Astrocyte of the cerebellum (primary cell): ENCODE results near the gene CHORDC1.

ENCODE experiments used
- DNase-seq: peaks from one replicate; pipeline ENCODE4 v3.0.0-alpha.2; 2011; ENCODE audit warnings: low read depth
- H3K4me3 ChIP-seq: 2 replicates; pipeline ENCODE4 v1.5.1; 2011; ENCODE audit warnings: mild to moderate bottlenecking, low read depth, low read length, moderate library complexity
- CTCF ChIP-seq: IDR thresholded peaks from 2 replicates; pipeline ENCODE4 v1.5.1; 2012; ENCODE audit warnings: low read length, low read depth, moderate library complexity, mild to moderate bottlenecking; ENCODE audit errors: missing control alignments
- in situ Hi-C: cut with HindIII; loops from 2 replicates; pipeline ENCODE4 v1.10.0; 2017; ENCODE audit warnings: low sequenced_read_pairs

CHORDC1 gene

DNA sequence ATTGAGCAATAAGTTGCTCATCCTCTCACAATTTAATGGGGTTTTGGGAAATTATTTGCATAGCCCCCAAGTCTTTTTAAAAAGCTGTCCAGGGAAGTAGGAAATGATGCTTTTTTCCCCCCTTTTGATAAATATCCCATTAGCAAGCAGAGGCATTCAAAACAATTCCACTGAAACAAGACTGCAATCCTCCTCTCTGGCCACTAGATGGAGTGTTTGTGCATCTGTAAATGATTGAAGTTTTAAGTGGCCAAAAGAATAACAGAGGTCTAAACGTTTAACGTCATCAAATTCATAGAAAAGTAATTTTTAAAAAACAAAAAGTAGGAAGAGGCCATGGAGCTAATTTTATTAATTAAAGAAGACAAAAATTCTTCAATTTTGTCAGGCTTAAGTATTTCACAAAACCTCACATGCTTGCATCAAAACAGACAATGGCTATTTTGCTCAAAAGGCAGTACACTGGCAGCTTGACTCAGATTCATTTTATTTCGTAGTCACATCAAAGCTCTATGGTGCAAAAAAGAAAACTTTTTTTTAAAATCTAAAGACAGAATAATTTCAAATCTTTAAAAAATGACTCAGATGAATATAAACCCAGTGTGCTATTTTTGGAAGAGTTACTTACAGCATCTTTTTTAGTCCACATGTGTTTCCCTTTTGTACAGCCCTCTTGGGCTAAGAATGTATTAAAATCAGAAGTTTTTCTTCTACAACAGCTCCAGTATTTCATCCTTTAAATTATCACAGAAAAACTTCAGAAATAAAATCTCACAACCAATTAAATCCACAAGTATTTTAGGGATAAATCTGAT is 17.8 kb downstream of the CHORDC1 start:
- in situ Hi-C loops: no loop called here
- TF ChIP-seq CTCF: peak; percentile 89
- DNase-seq: peak; percentile 51

GRCh38 chr11:90204407-90204806 is 18.4 kb downstream of the CHORDC1 start:
- in situ Hi-C loops: no loop called here
- H3K4me3 ChIP-seq: no peak overlapping the region
- TF ChIP-seq CTCF: no peak
- DNase-seq: no peak

More for the DNA sequence above, 17.8 kb downstream of the CHORDC1 start:
- H3K4me3 ChIP-seq: no peak overlapping the region

DNA sequence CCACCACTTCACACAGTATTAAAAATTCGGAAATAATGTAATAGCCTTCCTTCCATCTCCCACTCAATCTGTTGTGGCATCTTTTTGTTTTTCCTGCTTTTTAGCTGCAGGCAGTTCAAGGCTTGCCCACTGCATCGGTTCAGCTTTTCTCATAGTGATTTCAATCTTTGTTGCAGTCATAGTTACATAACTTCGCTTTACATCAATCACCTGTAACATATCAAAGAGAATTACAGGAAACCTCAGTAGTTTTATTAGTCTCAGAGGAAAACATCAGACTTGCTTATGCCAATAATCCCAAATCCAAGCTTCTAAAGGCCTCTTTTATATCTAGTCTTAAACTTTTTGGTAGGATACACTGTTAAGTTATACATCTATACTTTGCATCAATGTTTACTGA is 20.5 kb downstream of the CHORDC1 start:
- in situ Hi-C loops: no loop called here
- TF ChIP-seq CTCF: no peak
- no peak overlapping the region for H3K4me3 ChIP-seq
- DNase-seq: no peak

DNA sequence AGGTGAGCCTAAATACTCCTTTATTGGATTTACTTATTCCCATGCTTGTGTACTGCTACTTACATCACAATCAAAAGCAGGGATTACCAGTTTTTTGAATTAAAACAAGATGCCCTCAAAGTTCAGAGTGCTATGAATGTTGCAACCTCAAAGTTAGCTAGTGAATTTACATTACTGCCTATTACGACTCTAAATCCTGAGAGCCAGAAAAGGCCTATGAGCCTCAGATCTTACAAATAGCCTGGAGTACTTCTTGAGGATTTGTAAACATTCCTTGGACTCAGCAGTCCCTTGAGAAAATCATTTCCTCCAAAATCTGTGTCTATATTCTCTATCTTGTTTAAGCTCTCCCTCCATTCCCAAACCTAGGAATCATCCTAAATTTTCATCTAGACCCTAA is 25.5 kb downstream of the CHORDC1 start:
- DNase-seq: no peak

GRCh38 chr11:90192869-90193582 is 29.8 kb downstream of the CHORDC1 start:
- no peak for TF ChIP-seq CTCF
- in situ Hi-C loops: no loop called here
- no peak for DNase-seq
- H3K4me3 ChIP-seq: no peak overlapping the region

More for the DNA sequence above, 25.5 kb downstream of the CHORDC1 start:
- no peak overlapping the region for H3K4me3 ChIP-seq
- TF ChIP-seq CTCF: no peak
- in situ Hi-C loops: no loop called here

DNA sequence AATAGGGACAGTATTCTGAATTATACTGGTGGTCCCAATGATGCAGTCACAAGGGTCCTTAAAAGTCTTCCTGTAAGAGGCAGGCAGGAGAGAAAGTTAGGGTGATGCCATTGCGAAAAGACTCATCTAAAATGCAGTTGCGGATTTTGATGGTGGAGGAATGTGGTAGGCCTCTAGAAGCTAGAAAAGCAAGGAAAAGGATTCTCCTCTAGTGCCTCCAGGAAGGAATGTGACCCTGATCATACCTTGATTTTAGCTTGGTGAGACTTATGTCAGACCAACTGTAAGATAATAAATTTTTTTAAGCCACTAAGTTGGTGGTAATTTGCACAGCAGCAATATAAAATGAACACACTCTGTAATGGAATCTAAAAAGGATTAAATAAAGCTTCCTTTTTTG is 33.8 kb downstream of the CHORDC1 start:
- TF ChIP-seq CTCF: no peak
- in situ Hi-C loops: no loop called here

More for the DNA sequence above, 33.8 kb downstream of the CHORDC1 start:
- no peak overlapping the region for H3K4me3 ChIP-seq
- no peak for DNase-seq
